Measurements from ENCODE around the gene CCL25. TPM values are rescaled to one million over a fixed set of nuclear protein-coding genes. Genes with fewer than 3 reads are reported as not detected.
A peak's percentile ranks its signal among the peaks of the same experiment; 100 is the strongest.

The CCL25 gene
- total and polyA plus RNA-seq, 9 of the 15 experiments (the other 6 are each of a cell fraction or from before 2014, with no cell fraction given): 0.15 TPM; not detected in 8

DNA sequence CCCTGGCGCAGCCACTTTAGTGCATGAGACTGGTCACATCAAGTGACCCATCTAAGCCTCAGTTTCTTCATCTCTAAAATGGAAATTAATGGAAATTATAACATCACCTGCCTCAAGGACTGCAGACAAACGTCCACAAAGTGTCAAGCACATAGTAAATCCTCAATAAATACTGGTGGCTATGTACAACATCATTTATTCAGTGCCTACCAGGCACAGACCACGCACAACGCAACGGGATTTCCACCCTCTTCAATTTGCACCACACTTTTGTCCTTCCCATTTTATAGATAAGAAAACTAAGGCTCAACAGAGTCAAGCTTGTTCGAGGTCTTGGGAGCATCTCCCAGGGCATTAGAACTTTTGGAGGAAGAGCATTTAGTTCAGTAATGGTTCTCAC, 48.6 kb upstream of the CCL25 start:
- Histone ChIP-seq H2AFZ (ENCODE audit: low read depth, low read length) (no peak overlapping the region), H4K20me1 (replicated peaks; ENCODE audit: control insufficient read depth, insufficient read depth, low read length) (peaks cover 48% of the 10 kb centered on the region), H3K27ac (ENCODE audit: extremely low read depth, low read depth, low read length) (peak overlapping the region; percentile 78), H3K9me1 (ENCODE audit: control insufficient read depth, insufficient read depth, low read length) (peaks cover 12% of the 10 kb centered on the region), H3K9me3 (replicated peaks; ENCODE audit: control insufficient read depth, insufficient read depth, low read depth, low read length) (no peaks in the 10 kb centered on the region), H3K4me3 (peak overlapping the region; percentile 78), H3K9ac (ENCODE audit: insufficient read depth in 1 of 2, low read depth in 2 of 2, low read length in 2 of 2) (peak overlapping the region; percentile 67 to 94; a peak in 3 of 4 replicates), H3K36me3 (ENCODE audit: control insufficient read depth, insufficient read depth, low read length) (peaks cover 46% of the 10 kb centered on the region), H3K79me2 (ENCODE audit: control insufficient read depth, insufficient read depth, low read length) (peaks cover 79% of the 10 kb centered on the region), H3K4me1 (replicated peaks in 1 of 2; ENCODE audit: control insufficient read depth in 2 of 2, insufficient read depth in 2 of 2, low read length in 2 of 2) (peaks cover 29 to 36% of the 10 kb centered on the region in 2 experiments), H3K27me3 (ENCODE audit: control insufficient read depth in 2 of 2, insufficient read depth in 2 of 2, low read length in 2 of 2) (no peaks in the 10 kb centered on the region), H3K4me2 (ENCODE audit: insufficient read depth, low read length) (peak overlapping the region; percentile 99)
- DNase-seq (ENCODE audit: extremely low read depth in 1 of 4, low spot score in 3 of 4) (no peak), ATAC-seq (no peak), FAIRE-seq (no peak)
- 8% methylated on average over 6 of the region's 6 CpGs for WGBS (ENCODE audit: insufficient coverage, low coverage, missing lambda C conversion rate)
- ChIA-PET CTCF (ENCODE audit: low intra/inter-chr PET ratio) (no interaction called here), POLR2A (interaction anchor here (0.6 to 1.3 kb wide), 3 partner anchors 61 to 221 kb away, joined by 3 read pairs; partner anchors contain the start of gene TIMM44)
- in situ Hi-C loops (cut with MboI) (no loop called here), intact Hi-C loops (cut with micrococcal nuclease) (no loop called here)
- TSS peak; percentile 68 for BruUV-seq (replicated peaks)
- TF ChIP-seq, protein P1, sequence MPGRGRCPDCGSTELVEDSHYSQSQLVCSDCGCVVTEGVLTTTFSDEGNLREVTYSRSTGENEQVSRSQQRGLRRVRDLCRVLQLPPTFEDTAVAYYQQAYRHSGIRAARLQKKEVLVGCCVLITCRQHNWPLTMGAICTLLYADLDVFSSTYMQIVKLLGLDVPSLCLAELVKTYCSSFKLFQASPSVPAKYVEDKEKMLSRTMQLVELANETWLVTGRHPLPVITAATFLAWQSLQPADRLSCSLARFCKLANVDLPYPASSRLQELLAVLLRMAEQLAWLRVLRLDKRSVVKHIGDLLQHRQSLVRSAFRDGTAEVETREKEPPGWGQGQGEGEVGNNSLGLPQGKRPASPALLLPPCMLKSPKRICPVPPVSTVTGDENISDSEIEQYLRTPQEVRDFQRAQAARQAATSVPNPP (IDR thresholded peaks at IDR 0.05; ENCODE audit: borderline replicate concordance, insufficient read depth, insufficient read length): no peak
- peak; percentile 83 for TF ChIP-seq BCOR (IDR thresholded peaks at IDR 0.05)
- TF ChIP-seq LEF1 (IDR thresholded peaks at IDR 0.05): no peak
- TF ChIP-seq ZNF780A (CRISPR knock-in tag; IDR thresholded peaks at IDR 0.05): no peak
- peak; percentile 34; the same call in 1 of the 2 replicates for TF ChIP-seq ADNP (tag; IDR thresholded peaks at IDR 0.05)
- no peak for TF ChIP-seq POLR2AphosphoS2 (IDR thresholded peaks at IDR 0.05; ENCODE audit: low read length)
- TF ChIP-seq ZNF232 (CRISPR knock-in tag; IDR thresholded peaks at IDR 0.05): no peak
- TF ChIP-seq RBM25 (IDR thresholded peaks at IDR 0.05; ENCODE audit: low read depth, low read length, severe bottlenecking): peak; percentile 80
- TF ChIP-seq MNT (conservative IDR thresholded peaks at IDR 0.05): 0 out of 4 replicates have a peak, but pooled peaks of 1 of the 2 experiments have one; percentile 3
- 0 out of 2 replicates have a peak, but pooled peaks have one; percentile 24 for TF ChIP-seq RBFOX2 (IDR thresholded peaks at IDR 0.05; ENCODE audit: low read depth, low read length)
